WTC11 (cell line): Measurements from ENCODE around the gene PDE4A. TPM values are rescaled to one million over a fixed set of nuclear protein-coding genes. Genes with fewer than 3 reads are reported as not detected.

Experiments
- ATF3 ChIP-seq: sonication (generic); formaldehyde crosslinking; conservative IDR thresholded peaks from 2 replicates; pipeline ENCODE4 v1.8.1; 2022; ENCODE audit warnings: mild to moderate bottlenecking, missing genetic modification reagents
- CREB1 ChIP-seq: sonication (generic); formaldehyde crosslinking; IDR thresholded peaks from 2 replicates; pipeline ENCODE4 v1.8.0; 2023; ENCODE audit warnings: mild to moderate bottlenecking, missing genetic modification reagents
- E2F4 ChIP-seq: sonication (generic); formaldehyde crosslinking; IDR thresholded peaks from 2 replicates; pipeline ENCODE4 v1.8.1; 2022; ENCODE audit warnings: low read depth, mild to moderate bottlenecking, moderate library complexity, missing genetic modification reagents, borderline replicate concordance
- EMX1 ChIP-seq: fragments of 250-450 bp; sonication (Bioruptor Pico); IDR thresholded peaks from 2 replicates; pipeline ENCODE4 v1.8.0; 2021; ENCODE audit warnings: mild to moderate bottlenecking
- ETV6 ChIP-seq: sonication (generic); formaldehyde crosslinking; IDR thresholded peaks from 2 replicates; pipeline ENCODE4 v1.8.1; 2022; ENCODE audit warnings: mild to moderate bottlenecking, missing genetic modification reagents
- GRHL2 ChIP-seq: fragments of 250-450 bp; sonication (Bioruptor Pico); IDR thresholded peaks from 2 replicates; pipeline ENCODE4 v1.8.0; 2022; ENCODE audit warnings: mild to moderate bottlenecking, moderate library complexity; ENCODE audit not compliant: insufficient replicate concordance, severe bottlenecking
- HMGXB4 ChIP-seq: sonication (generic); formaldehyde crosslinking; IDR thresholded peaks from 2 replicates; pipeline ENCODE4 v1.8.1; 2023; ENCODE audit warnings: mild to moderate bottlenecking, moderate library complexity, missing genetic modification reagents
- JUN ChIP-seq: sonication (generic); formaldehyde crosslinking; IDR thresholded peaks from 2 replicates; pipeline ENCODE4 v1.8.0; 2023; ENCODE audit warnings: mild to moderate bottlenecking, missing genetic modification reagents
- MXD4 ChIP-seq: fragments of 250-450 bp; sonication (Bioruptor Pico); IDR thresholded peaks from 2 replicates; pipeline ENCODE4 v1.8.0; 2021; ENCODE audit warnings: mild to moderate bottlenecking, moderate library complexity, borderline replicate concordance
- MYBL2 ChIP-seq: sonication (generic); formaldehyde crosslinking; IDR thresholded peaks from 2 replicates; pipeline ENCODE4 v1.8.1; 2023; ENCODE audit warnings: mild to moderate bottlenecking, moderate library complexity, missing genetic modification reagents
- NFATC4 ChIP-seq: fragments of 250-450 bp; sonication (Bioruptor Pico); IDR thresholded peaks from 2 replicates; pipeline ENCODE4 v1.9.0; 2021; ENCODE audit warnings: mild to moderate bottlenecking
- OVOL2 ChIP-seq: fragments of 250-450 bp; sonication (Bioruptor Pico); IDR thresholded peaks from 2 replicates; pipeline ENCODE4 v1.9.0; 2021; ENCODE audit warnings: mild to moderate bottlenecking, borderline replicate concordance
- PRDM15 ChIP-seq: sonication (generic); formaldehyde crosslinking; IDR thresholded peaks from 2 replicates; pipeline ENCODE4 v1.8.0; 2022; ENCODE audit warnings: missing genetic modification reagents
- PREB ChIP-seq: sonication (generic); formaldehyde crosslinking; IDR thresholded peaks from 2 replicates; pipeline ENCODE4 v1.8.1; 2022; ENCODE audit warnings: mild to moderate bottlenecking, missing genetic modification reagents, moderate library complexity, borderline replicate concordance
- RELA ChIP-seq: sonication (generic); formaldehyde crosslinking; IDR thresholded peaks from 2 replicates; pipeline ENCODE4 v1.8.1; 2022; ENCODE audit warnings: missing genetic modification reagents, mild to moderate bottlenecking, borderline replicate concordance
- SMAD3 ChIP-seq: sonication (generic); formaldehyde crosslinking; IDR thresholded peaks from 2 replicates; pipeline ENCODE4 v1.8.0; 2022; ENCODE audit warnings: missing genetic modification reagents, mild to moderate bottlenecking, borderline replicate concordance
- USF1 ChIP-seq: sonication (generic); formaldehyde crosslinking; IDR thresholded peaks from 2 replicates; pipeline ENCODE4 v1.8.0; 2022; ENCODE audit warnings: mild to moderate bottlenecking, missing genetic modification reagents
- ZNF121 ChIP-seq: sonication (generic); formaldehyde crosslinking; IDR thresholded peaks from 2 replicates; pipeline ENCODE4 v1.8.0; 2023; ENCODE audit warnings: missing genetic modification reagents
- ZNF232 ChIP-seq: sonication (generic); formaldehyde crosslinking; IDR thresholded peaks from 2 replicates; pipeline ENCODE4 v1.8.0; 2022; ENCODE audit warnings: mild to moderate bottlenecking, missing genetic modification reagents
- ZNF416 ChIP-seq: fragments of 250-450 bp; sonication (Bioruptor Pico); IDR thresholded peaks from 2 replicates; pipeline ENCODE4 v1.9.0; 2021; ENCODE audit warnings: mild to moderate bottlenecking, inconsistent platforms
- ZSCAN18 ChIP-seq: fragments of 250-450 bp; sonication (Bioruptor Pico); IDR thresholded peaks from 2 replicates; pipeline ENCODE4 v2.1.2; 2022; ENCODE audit warnings: mild to moderate bottlenecking, moderate library complexity
- total RNA-seq: library from RNA; stranded (reverse); gene quantifications from 3 replicates; pipeline ENCODE4 v1.2.3, GENCODE V29; 2021

Gene PDE4A
- total RNA-seq, 1 experiment from 2014 or later, result 5.9 TPM

GRCh38 chr19:10419646-10420443, 493 bp upstream of the PDE4A start (continued):
- TF ChIP-seq E2F4 (CRISPR knock-in tag) (no peak), JUN (CRISPR knock-in tag) (no peak), USF1 (peak; percentile 83), NFATC4 (CRISPR knock-in tag) (no peak), CREB1 (0 out of 2 replicates have a peak, but pooled peaks have one; percentile 16), MXD4 (CRISPR knock-in tag) (no peak), PRDM15 (no peak), GRHL2 (CRISPR knock-in tag) (no peak), SMAD3 (CRISPR knock-in tag) (no peak), PREB (CRISPR knock-in tag) (no peak), ZNF121 (CRISPR knock-in tag) (no peak), ZNF416 (no peak), ZSCAN18 (CRISPR knock-in tag) (no peak), MYBL2 (no peak), ZNF232 (CRISPR knock-in tag) (no peak; the same call in 1 of the 2 replicates), RELA (CRISPR knock-in tag) (no peak), EMX1 (no peak), OVOL2 (CRISPR knock-in tag) (no peak), ETV6 (CRISPR knock-in tag) (peak; percentile 66; the same call in 1 of the 2 replicates), ATF3 (CRISPR knock-in tag) (no peak), HMGXB4 (no peak)
